B cell (primary cell): ENCODE measurements around the gene MAPK10.

ENCODE experiments used
- EZH2 ChIP-seq: IDR thresholded peaks from 2 replicates; pipeline ENCODE4 v1.6.1; 2012; ENCODE audit warnings: borderline replicate concordance, low read depth, mild to moderate bottlenecking, moderate library complexity, low read length; ENCODE audit not compliant: insufficient read depth, poor library complexity, severe bottlenecking
- TF ChIP-seq, protein P1 (sequence below): fragments of 200-600 bp; IDR thresholded peaks from one replicate; pipeline ENCODE4 v1.8.0; 2022; ENCODE audit warnings: antibody characterized with exemption, mild to moderate bottlenecking

- TF ChIP-seq, protein P1, sequence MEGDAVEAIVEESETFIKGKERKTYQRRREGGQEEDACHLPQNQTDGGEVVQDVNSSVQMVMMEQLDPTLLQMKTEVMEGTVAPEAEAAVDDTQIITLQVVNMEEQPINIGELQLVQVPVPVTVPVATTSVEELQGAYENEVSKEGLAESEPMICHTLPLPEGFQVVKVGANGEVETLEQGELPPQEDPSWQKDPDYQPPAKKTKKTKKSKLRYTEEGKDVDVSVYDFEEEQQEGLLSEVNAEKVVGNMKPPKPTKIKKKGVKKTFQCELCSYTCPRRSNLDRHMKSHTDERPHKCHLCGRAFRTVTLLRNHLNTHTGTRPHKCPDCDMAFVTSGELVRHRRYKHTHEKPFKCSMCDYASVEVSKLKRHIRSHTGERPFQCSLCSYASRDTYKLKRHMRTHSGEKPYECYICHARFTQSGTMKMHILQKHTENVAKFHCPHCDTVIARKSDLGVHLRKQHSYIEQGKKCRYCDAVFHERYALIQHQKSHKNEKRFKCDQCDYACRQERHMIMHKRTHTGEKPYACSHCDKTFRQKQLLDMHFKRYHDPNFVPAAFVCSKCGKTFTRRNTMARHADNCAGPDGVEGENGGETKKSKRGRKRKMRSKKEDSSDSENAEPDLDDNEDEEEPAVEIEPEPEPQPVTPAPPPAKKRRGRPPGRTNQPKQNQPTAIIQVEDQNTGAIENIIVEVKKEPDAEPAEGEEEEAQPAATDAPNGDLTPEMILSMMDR, result no peak
- TF ChIP-seq EZH2, result no peak
These were observed 1.6 kb downstream of the MAPK10 start for GRCh38 chr4:86358257-86358656.
